ENCODE results near the gene MARK2.

The MARK2 gene

DNA sequence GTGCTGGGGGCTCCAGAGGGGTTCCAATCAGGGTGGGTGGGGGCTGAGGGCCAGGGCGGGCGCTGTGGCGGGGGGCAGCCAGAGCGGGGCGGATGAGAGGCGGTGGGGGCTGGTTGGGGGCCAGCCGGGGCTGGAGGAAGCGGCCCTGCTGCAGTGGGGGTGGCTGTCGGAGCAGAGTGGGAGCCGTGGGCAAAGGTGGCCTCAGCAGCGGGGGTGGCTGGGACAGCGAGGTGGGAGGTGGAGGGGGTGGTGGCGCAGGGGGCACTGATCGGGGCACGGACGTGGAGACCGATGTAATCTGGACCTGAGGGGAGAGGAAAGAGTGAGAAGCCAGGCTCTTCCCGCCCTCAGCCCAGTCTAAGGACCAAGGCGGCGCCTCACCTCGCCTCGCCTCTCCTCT lies 73.0 kb downstream of the MARK2 start:
- Histone ChIP-seq H3K79me2 (ENCODE audit: control insufficient read depth, low read length) (no peaks in the 10 kb centered on the region), H3K9me2 (replicated peaks; ENCODE audit: control insufficient read depth, low read length) (no peaks in the 10 kb centered on the region), H3K9me3 (ENCODE audit: control insufficient read depth, insufficient read depth, low read length) (no peaks in the 10 kb centered on the region), H3K4me1 (ENCODE audit: control insufficient read depth, low read length) (peaks cover 9% of the 10 kb centered on the region), H3K36me3 (ENCODE audit: control insufficient read depth, low read length) (peaks cover 17% of the 10 kb centered on the region), H3F3A (ENCODE audit: control insufficient read depth, insufficient read depth) (peaks cover 3% of the 10 kb centered on the region; the same call in 1 of the 2 replicates), H3K27ac (ENCODE audit: low read depth, low read length) (no peak overlapping the region), H3K4me3 (ENCODE audit: low read length) (no peak overlapping the region), H3K4me2 (ENCODE audit: low read length) (no peak overlapping the region), H3K27me3 (ENCODE audit: control insufficient read depth, low read length) (peaks cover 10% of the 10 kb centered on the region), H4K20me1 (ENCODE audit: control insufficient read depth, insufficient read depth, low read depth, low read length) (no peaks in the 10 kb centered on the region)
- TF ChIP-seq, protein P1, sequence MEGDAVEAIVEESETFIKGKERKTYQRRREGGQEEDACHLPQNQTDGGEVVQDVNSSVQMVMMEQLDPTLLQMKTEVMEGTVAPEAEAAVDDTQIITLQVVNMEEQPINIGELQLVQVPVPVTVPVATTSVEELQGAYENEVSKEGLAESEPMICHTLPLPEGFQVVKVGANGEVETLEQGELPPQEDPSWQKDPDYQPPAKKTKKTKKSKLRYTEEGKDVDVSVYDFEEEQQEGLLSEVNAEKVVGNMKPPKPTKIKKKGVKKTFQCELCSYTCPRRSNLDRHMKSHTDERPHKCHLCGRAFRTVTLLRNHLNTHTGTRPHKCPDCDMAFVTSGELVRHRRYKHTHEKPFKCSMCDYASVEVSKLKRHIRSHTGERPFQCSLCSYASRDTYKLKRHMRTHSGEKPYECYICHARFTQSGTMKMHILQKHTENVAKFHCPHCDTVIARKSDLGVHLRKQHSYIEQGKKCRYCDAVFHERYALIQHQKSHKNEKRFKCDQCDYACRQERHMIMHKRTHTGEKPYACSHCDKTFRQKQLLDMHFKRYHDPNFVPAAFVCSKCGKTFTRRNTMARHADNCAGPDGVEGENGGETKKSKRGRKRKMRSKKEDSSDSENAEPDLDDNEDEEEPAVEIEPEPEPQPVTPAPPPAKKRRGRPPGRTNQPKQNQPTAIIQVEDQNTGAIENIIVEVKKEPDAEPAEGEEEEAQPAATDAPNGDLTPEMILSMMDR (IDR thresholded peaks at IDR 0.05; ENCODE audit: low read depth, low read length, poor library complexity, severe bottlenecking) = no peak

GRCh38 chr11:63912678-63913077 lies 73.8 kb downstream of the MARK2 start:
- Histone ChIP-seq H3K9me3 (ENCODE audit: control insufficient read depth, insufficient read depth, low read length) (no peaks in the 10 kb centered on the region), H3K36me3 (ENCODE audit: control insufficient read depth, low read length) (peaks cover 11% of the 10 kb centered on the region), H3K27me3 (ENCODE audit: control insufficient read depth, low read length) (peaks cover 14% of the 10 kb centered on the region), H3K4me2 (ENCODE audit: low read length) (no peak overlapping the region), H3K27ac (ENCODE audit: low read depth, low read length) (no peak overlapping the region), H3K9me2 (replicated peaks; ENCODE audit: control insufficient read depth, low read length) (no peaks in the 10 kb centered on the region), H3K4me1 (ENCODE audit: control insufficient read depth, low read length) (peaks cover 15% of the 10 kb centered on the region), H3F3A (ENCODE audit: control insufficient read depth, insufficient read depth) (peaks cover 3% of the 10 kb centered on the region; the same call in 1 of the 2 replicates), H4K20me1 (ENCODE audit: control insufficient read depth, insufficient read depth, low read depth, low read length) (no peaks in the 10 kb centered on the region), H3K4me3 (ENCODE audit: low read length) (no peak overlapping the region), H3K79me2 (ENCODE audit: control insufficient read depth, low read length) (no peaks in the 10 kb centered on the region)
- no peak for TF ChIP-seq EZH2phosphoT487 (IDR thresholded peaks at IDR 0.05; ENCODE audit: borderline replicate concordance, low read length)
- TF ChIP-seq, protein P1 (IDR thresholded peaks at IDR 0.05; ENCODE audit: low read depth, low read length, poor library complexity, severe bottlenecking) = no peak

DNA sequence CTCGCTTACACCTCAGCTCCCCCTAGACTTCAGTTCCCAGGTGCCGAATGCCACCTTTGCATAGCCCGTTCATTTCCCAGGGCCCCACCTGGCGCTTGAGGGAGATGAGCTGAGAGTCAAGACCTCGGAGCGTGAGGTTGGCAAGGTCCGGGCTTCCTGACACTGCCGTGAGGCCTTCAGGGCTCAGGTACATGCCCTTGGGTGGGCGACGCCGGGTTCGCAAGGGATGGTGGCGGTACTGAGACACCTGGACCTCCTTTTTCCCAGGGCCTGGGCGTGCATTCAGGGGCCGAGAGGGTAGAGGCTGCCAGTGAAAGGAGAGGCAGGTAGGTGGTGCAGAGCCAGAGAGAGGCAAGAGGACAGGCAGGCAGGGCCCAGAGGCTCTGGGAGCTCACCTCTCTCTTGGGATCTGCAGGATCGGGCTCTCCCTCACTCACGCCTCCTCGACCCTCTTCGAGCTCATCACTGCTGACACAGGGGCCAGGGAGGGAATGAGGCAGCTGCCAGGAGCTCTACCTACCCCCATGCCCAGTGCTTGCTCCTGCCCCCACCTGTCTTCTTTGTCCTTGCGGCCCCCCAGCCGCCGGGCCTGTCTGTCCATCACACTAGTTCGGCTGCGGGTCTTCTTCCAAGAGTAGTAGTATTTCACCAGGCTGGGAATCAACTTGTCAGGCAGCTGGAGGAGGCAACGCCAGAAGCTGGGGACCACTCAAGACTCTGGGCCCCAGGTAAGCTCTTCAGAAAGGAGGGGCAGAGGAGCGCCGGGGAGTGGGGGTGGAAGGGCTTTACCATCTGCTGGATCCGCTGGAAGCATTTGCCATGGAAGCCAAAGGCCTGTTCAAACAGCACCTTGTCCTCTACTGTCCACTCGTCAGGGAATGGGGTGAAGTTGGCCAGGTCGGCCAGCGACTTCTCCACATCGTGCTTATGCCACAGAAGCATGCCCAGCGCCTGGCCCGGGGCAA lies 75.2 kb downstream of the MARK2 start:
- Histone ChIP-seq H3K9me3 (ENCODE audit: control insufficient read depth, insufficient read depth, low read length) (no peaks in the 10 kb centered on the region), H3K27ac (ENCODE audit: low read depth, low read length) (no peak overlapping the region)

More for the DNA sequence above, 75.2 kb downstream of the MARK2 start:
- Histone ChIP-seq H4K20me1 (ENCODE audit: control insufficient read depth, insufficient read depth, low read depth, low read length) (no peaks in the 10 kb centered on the region), H3K36me3 (ENCODE audit: control insufficient read depth, low read length) (peaks cover under 1% of the 10 kb centered on the region; the same call in 1 of the 2 replicates), H3F3A (ENCODE audit: control insufficient read depth, insufficient read depth) (peaks cover 6% of the 10 kb centered on the region), H3K4me3 (ENCODE audit: low read length) (no peak overlapping the region), H3K4me1 (ENCODE audit: control insufficient read depth, low read length) (peaks cover 30% of the 10 kb centered on the region), H3K79me2 (ENCODE audit: control insufficient read depth, low read length) (no peaks in the 10 kb centered on the region), H3K9me2 (replicated peaks; ENCODE audit: control insufficient read depth, low read length) (no peaks in the 10 kb centered on the region), H3K4me2 (ENCODE audit: low read length) (no peak overlapping the region), H3K27me3 (ENCODE audit: control insufficient read depth, low read length) (peaks cover 28% of the 10 kb centered on the region)
- TF ChIP-seq, protein P1 (IDR thresholded peaks at IDR 0.05; ENCODE audit: low read depth, low read length, poor library complexity, severe bottlenecking) = no peak
- no peak for TF ChIP-seq EZH2phosphoT487 (IDR thresholded peaks at IDR 0.05; ENCODE audit: borderline replicate concordance, low read length)

Data from DOHH2 (cell line).